ENCODE data around the gene SNX11.

SNX11 gene

DNA sequence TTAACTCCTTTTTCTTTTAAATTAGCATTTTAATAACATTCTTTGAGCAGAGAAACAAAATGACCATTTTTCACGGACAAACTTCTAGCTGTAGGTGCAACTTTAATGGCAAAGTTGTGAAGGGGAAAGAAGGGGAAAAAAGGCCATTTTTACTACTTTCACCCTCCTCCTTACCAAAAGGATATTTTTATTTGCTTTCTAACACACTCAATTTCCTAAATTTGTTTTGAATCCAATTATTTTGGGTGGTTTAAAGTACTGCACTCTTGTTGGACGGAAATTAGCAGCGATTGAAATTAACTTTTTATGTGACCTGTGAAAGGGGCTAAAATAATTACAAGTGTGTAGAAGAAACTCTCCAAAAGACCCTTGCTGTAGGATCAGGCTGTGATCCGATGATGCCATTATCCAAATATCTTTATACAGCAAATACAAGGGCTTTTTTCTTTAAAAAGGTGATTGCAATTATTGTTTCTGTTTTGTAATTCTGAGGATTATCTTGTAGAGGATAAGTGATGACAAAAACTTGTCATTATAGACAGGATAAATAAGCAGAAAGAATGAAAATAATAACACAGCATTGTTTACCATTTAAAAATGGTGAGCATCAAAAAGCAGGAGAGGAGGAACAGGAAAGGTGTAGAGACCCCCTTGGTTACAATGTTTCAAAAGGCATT is 42.4 kb downstream of the SNX11 start:
- no peak overlapping the region for H3K4me3 ChIP-seq
- H3K27me3 ChIP-seq (ENCODE audit: low read depth), result peaks cover 59% of the 10 kb centered on the region
- H3K4me1 ChIP-seq, result peaks cover 12% of the 10 kb centered on the region
- no peak for DNase-seq (ENCODE audit: low spot score in 2 of 2)
- no peaks in the 10 kb centered on the region for H3K9me3 ChIP-seq
- in situ Hi-C loops (cut with MboI; ENCODE audit: low sequenced_read_pairs), result no loop called here
- H3K36me3 ChIP-seq (replicated peaks), result no peaks in the 10 kb centered on the region

DNA sequence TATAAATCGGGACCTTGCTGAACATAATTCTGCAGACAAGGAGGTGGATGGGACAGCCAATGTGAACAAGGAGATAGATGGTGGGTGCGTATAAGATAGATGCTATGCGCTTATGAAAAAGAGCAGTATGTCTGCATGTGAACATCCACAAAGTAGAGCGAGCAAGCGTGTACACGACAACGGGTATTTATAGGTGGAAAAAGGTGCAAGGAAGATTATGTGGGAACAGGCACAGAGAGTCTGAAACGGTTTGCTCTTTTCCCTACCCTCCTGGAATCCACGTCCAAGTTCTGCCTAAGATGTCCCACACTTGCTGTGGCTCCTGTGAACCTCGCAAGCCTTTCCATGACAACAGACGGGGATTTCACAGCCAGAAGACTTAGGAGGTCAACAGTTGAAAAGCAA is 43.0 kb downstream of the SNX11 start:
- Histone ChIP-seq H3K36me3 (replicated peaks) (no peaks in the 10 kb centered on the region), H3K9me3 (no peaks in the 10 kb centered on the region), H3K27me3 (ENCODE audit: low read depth) (peaks cover 56% of the 10 kb centered on the region), H3K4me1 (peaks cover 12% of the 10 kb centered on the region), H3K4me3 (no peak overlapping the region)
- no peak for DNase-seq (ENCODE audit: low spot score in 2 of 2)
- in situ Hi-C loops (cut with MboI; ENCODE audit: low sequenced_read_pairs), result no loop called here

DNA sequence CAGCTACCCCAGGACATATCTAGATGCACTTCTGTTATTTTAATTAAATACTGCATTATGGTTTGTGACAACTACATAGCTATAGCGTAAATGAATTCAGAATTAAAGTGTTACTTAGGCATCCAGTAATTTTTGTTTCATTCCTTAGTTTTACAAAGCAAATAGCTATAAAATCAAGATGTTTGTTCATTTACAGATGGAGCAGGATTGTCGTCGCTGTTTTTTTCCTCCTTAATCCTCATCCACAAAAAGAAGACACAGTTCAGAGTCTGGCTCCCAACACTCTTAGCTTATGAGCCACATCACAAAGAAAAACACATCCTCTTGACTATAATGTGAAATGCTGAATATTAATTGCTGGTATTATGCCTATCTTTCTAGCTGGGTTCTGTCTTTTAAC is 43.7 kb downstream of the SNX11 start:
- Histone ChIP-seq H3K4me3 (no peak overlapping the region), H3K4me1 (peaks cover 12% of the 10 kb centered on the region), H3K9me3 (no peaks in the 10 kb centered on the region), H3K36me3 (replicated peaks) (no peaks in the 10 kb centered on the region), H3K27me3 (ENCODE audit: low read depth) (peaks cover 55% of the 10 kb centered on the region)
- in situ Hi-C loops (cut with MboI; ENCODE audit: low sequenced_read_pairs), result no loop called here
- DNase-seq (ENCODE audit: low spot score in 2 of 2), result no peak

DNA sequence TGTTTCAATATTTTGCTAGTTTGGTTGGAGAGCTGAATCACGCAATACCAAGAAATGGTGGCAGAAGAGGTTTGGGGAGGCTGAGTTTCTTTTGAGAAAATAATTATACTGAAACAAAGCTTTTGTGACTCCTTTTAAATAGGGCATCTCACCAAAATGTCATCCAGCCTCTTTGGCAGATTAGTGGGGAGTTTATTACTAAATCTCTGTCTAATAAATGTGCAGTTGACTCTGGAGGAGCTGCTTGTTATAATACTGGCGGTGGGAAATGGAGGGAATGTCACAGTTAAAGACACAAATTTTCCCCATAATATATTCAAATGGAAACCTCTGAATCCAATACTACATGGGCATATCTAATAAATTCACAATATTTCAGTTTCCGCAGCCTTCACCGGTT is 44.7 kb downstream of the SNX11 start:
- in situ Hi-C loops (cut with MboI; ENCODE audit: low sequenced_read_pairs), result no loop called here
- Histone ChIP-seq H3K36me3 (replicated peaks) (no peaks in the 10 kb centered on the region), H3K9me3 (no peaks in the 10 kb centered on the region), H3K4me3 (no peak overlapping the region), H3K4me1 (peaks cover 12% of the 10 kb centered on the region), H3K27me3 (ENCODE audit: low read depth) (peaks cover 51% of the 10 kb centered on the region)
- no peak for DNase-seq (ENCODE audit: low spot score in 2 of 2)

DNA sequence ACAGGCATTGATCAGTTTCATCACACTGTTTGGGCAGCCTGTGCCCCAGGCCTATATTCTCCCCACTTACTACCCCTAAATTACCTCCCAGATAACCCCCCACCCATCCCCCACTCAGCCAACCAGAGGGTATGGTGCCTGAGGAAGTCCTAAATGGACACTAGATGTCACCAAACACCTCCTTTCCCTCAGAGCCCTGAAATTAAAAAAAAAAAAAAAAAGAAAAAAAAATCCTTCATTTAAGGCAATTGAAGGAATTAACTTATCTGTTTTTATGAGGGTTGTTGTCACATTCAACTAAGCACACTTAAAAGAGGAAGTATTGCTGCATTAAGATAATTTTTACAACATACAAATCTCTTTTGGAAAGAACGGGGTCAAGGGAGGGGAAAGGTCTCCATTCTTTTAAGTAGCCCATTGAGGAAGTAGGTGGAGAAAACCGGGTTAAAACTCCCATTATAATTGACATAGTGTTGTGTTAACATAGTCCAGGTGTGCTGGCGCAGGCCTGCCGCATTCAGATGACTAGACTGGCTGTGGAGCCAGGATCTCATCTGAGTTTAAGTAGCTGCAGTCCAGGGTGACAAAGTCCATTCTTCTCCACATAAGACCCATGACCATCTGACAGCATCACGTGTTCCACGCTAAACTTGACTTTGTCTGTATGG is 46.3 kb downstream of the SNX11 start:
- in situ Hi-C loops (cut with MboI; ENCODE audit: low sequenced_read_pairs), result no loop called here
- Histone ChIP-seq H3K36me3 (replicated peaks) (no peaks in the 10 kb centered on the region), H3K27me3 (ENCODE audit: low read depth) (peaks cover 43% of the 10 kb centered on the region), H3K4me1 (peaks cover 12% of the 10 kb centered on the region), H3K4me3 (no peak overlapping the region), H3K9me3 (no peaks in the 10 kb centered on the region)
- peak; percentile 47 to 72 for DNase-seq (ENCODE audit: low spot score in 2 of 2)

DNA sequence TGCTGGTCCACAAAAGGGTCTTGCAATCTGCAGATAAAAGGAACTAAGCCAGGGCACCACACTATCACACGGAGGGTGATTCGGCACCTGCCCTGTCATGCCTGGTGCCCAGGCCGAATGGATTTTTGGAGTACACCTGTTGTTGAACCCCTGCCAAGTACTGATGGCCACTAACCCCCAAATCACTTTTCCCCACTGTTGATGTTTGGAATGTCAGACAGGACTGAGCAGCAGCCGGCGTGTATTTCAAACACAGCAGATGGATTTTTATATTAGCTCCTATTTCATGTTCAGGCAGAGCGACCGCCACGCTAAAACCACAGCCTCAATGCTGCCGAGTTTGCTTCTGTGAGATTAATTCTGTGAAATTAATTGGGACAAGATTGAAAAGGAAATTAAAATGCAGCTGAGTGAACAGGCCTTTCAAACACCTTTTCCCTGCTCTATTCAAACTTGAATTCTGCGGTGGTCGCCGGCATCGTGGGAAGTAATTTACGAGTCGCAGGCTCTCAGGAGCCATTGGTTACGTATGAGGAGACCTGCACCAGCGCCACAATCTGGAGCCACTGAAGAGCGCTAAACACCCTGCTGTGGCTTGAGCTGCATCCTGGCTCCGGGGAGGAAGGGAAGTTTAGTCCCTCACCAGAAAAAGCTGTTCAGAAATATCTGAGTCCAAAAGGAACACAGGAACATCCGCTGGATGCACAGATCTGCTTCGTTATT is 48.5 kb downstream of the SNX11 start:
- in situ Hi-C loops (cut with MboI; ENCODE audit: low sequenced_read_pairs), result no loop called here
- no peak overlapping the region for H3K4me3 ChIP-seq
- H3K36me3 ChIP-seq (replicated peaks), result no peaks in the 10 kb centered on the region
- H3K27me3 ChIP-seq (ENCODE audit: low read depth), result peaks cover 20% of the 10 kb centered on the region
- H3K4me1 ChIP-seq, result no peaks in the 10 kb centered on the region
- no peaks in the 10 kb centered on the region for H3K9me3 ChIP-seq
- no peak for DNase-seq (ENCODE audit: low spot score in 2 of 2)

DNA sequence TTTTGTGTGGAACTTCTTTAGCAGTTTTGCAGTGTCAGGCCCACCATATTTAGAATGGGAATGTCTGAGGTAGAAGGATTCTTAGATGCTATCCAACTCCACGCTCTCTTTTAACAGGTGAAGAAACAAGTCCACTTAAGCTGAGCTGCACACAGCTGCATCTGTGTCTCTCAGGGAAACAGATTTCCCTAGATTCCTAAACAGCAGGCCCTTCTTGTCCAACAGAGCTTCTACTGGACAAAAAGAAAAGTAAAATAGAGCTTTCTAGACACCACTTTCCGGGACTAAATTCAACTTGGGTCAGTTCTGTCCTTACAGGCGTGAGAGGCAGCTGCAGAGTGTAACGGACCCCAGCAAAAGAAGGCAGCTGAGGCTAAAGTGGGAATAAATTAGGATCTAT is 51.7 kb downstream of the SNX11 start:
- Histone ChIP-seq H3K4me1 (peaks cover 3% of the 10 kb centered on the region), H3K36me3 (replicated peaks) (no peaks in the 10 kb centered on the region), H3K4me3 (no peak overlapping the region), H3K27me3 (ENCODE audit: low read depth) (no peaks in the 10 kb centered on the region), H3K9me3 (no peaks in the 10 kb centered on the region)
- DNase-seq (ENCODE audit: low spot score in 2 of 2), result no peak
- in situ Hi-C loops (cut with MboI; ENCODE audit: low sequenced_read_pairs), result no loop called here

DNA sequence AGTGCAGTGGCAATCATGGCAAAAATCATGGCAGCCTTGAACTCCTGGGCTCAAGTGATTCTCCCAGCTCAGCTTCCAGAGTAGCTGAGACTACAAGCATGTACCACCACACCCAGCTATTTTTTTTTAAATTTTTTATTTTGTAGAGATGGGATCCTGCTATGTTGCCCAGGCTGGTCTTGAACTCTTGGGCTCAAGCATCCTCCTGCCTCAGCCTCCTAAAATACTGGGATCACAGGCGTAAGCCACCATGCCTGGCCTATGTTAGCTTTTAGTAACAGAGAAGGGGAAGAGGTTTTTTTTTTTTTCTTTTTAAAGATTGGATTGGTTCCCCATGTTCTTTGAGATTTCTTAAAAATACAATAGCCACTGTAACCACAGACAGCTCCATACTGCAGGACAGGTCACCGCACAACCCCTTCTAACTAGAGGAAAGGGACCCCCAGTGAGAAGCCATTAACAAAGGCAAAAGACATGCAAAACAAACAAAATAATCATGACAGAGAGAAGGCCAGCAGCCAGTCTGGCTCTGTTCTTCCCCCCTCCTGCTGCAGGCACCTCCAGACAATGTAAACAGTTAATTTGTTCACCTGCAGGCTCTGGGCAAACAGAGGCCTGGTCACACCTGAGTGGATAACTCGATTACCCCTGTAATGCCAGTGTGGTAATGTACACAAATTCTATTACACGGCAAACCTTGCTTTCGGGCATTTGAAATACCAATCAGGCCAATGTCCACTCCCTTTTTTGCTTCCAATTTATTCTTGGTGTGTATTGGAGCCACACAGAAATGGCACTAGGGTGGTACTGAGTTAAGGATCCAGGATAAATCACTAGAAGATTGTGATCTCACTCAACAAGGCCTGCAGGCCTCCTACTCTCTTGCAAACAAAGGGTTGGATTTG is 52.9 kb downstream of the SNX11 start:
- no peaks in the 10 kb centered on the region for H3K36me3 ChIP-seq (replicated peaks)
- DNase-seq (ENCODE audit: low spot score in 2 of 2), result no peak
- H3K27me3 ChIP-seq (ENCODE audit: low read depth), result peaks cover 8% of the 10 kb centered on the region
- in situ Hi-C loops (cut with MboI; ENCODE audit: low sequenced_read_pairs), result no loop called here
- H3K9me3 ChIP-seq, result no peaks in the 10 kb centered on the region
- H3K4me1 ChIP-seq, result peaks cover 3% of the 10 kb centered on the region
- no peak overlapping the region for H3K4me3 ChIP-seq

DNA sequence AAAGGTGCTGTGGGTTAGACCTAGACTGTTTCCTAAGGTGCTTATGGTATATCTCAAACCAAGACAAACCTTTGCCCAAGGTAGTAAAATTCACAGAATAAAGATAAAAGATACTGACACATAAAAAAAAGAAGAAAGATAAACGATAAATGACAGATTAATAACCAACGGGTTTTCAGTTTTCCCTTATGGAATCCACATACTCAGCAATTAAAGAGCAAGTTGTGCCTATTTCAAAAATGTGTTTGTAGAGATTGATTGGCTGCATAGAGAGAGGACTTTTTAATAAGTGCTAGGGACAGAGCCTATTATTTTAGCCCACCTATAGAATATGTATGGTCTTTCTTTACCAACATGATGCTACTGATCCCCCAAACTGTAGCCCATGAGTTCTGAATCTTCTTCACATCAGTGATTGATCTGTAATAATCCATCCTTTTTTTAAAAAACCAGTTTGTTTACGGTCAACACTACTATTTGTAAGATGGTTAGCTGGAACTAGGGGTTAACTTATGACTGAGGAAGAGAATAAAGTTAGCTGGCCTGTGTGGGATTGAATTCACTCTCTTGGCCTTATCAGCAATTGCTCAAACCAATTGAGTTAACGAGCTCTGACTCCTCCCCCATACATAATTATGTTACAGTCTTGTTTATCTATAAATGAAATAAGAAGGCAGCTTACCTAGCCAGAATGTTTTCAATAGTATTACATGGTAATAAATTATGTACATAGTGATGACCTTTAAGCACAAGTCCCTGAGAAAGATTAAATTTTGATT is 53.8 kb downstream of the SNX11 start:
- Histone ChIP-seq H3K36me3 (replicated peaks) (no peaks in the 10 kb centered on the region), H3K9me3 (no peaks in the 10 kb centered on the region), H3K4me1 (peaks cover 3% of the 10 kb centered on the region), H3K27me3 (ENCODE audit: low read depth) (peaks cover 15% of the 10 kb centered on the region), H3K4me3 (no peak overlapping the region)
- no peak for DNase-seq (ENCODE audit: low spot score in 2 of 2)
- in situ Hi-C loops (cut with MboI; ENCODE audit: low sequenced_read_pairs), result no loop called here

DNA sequence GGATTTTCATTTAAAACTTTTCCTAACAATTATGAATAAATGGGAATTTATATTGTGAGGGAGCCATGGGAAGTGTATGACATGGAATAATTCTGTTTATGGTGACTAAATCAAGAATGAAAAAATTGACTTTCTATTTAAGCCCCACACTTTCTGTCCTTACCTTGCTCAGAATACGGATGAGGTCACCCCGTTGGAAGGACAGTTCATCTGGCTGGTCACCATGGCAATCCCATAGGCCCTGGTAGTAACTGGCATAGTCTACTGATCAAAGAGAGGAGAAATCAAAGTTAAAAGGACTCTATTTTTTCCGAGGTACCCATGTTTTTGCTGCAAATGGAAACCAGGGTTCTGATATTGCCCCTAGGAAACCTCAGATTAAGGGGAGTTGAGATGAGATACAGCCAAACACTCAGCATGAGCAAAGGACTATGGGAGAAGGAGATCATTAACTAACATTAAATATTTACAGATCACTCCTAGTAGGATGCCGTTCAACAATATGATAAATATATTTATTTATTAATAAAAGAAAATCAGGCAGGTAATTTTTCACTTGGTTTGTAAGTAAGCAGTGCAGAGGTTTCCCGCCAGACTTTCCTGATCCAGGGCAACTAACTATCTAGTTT is 54.9 kb downstream of the SNX11 start:
- Histone ChIP-seq H3K4me3 (no peak overlapping the region), H3K27me3 (ENCODE audit: low read depth) (peaks cover 21% of the 10 kb centered on the region), H3K9me3 (no peaks in the 10 kb centered on the region), H3K36me3 (replicated peaks) (no peaks in the 10 kb centered on the region), H3K4me1 (peaks cover 3% of the 10 kb centered on the region)
- no peak for DNase-seq (ENCODE audit: low spot score in 2 of 2)
- in situ Hi-C loops (cut with MboI; ENCODE audit: low sequenced_read_pairs), result no loop called here

DNA sequence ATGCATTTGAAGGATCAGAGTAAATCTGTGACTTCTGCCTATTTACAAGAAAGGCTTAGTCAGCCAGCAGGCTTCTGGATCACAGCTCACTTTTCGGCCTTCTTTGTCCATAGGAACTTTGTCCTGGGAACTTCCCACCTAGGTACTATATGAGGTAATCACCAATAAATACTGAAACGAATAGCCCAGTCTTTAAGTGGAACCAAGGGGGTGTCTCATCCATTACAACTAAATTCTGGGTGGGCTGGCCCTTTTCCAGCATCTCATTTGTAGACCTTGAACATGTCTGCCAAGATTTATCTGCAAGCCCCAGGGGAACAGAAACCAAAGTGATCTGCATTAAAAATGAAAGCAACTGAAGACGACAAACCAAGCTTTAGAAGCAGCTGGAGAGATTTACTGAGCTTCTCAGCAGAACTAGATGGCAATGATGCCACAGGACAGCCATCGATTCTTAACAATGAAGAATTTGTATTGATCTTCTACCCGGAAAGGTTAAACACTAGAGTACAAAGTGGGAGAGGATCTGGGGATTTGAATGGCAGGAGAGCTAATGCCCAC is 55.5 kb downstream of the SNX11 start:
- Histone ChIP-seq H3K36me3 (replicated peaks) (no peaks in the 10 kb centered on the region), H3K27me3 (ENCODE audit: low read depth) (peaks cover 26% of the 10 kb centered on the region), H3K4me3 (no peak overlapping the region), H3K4me1 (peaks cover 3% of the 10 kb centered on the region), H3K9me3 (no peaks in the 10 kb centered on the region)
- peak in 1 of 2 experiments; percentile 41 for DNase-seq (ENCODE audit: low spot score in 2 of 2)
- in situ Hi-C loops (cut with MboI; ENCODE audit: low sequenced_read_pairs), result no loop called here

DNA sequence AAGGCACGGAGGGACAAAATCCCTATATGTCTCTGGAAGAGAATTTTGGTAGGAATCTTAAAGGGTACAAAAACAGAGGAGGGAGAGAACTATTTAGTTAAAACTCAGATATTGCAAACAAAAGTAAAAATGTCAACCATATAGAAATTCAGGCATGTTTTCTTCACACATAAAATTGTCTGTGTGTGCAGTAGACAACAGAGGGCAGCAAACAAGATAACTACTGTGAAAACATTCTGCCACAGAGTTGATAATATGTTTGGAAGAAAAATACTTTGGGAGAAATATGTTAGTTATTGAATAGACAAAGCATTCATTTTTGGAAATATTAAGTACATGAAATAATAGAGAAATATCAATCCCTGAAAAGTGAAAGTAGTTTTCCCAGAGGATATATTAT is 56.2 kb downstream of the SNX11 start:
- in situ Hi-C loops (cut with MboI; ENCODE audit: low sequenced_read_pairs), result no loop called here
- H3K4me1 ChIP-seq, result peaks cover 3% of the 10 kb centered on the region
- DNase-seq (ENCODE audit: low spot score in 2 of 2), result no peak
- H3K27me3 ChIP-seq (ENCODE audit: low read depth), result peaks cover 32% of the 10 kb centered on the region
- H3K4me3 ChIP-seq, result no peak overlapping the region
- no peaks in the 10 kb centered on the region for H3K9me3 ChIP-seq
- H3K36me3 ChIP-seq (replicated peaks), result no peaks in the 10 kb centered on the region
